Measurements from ENCODE around the gene GPRIN1.

DNA sequence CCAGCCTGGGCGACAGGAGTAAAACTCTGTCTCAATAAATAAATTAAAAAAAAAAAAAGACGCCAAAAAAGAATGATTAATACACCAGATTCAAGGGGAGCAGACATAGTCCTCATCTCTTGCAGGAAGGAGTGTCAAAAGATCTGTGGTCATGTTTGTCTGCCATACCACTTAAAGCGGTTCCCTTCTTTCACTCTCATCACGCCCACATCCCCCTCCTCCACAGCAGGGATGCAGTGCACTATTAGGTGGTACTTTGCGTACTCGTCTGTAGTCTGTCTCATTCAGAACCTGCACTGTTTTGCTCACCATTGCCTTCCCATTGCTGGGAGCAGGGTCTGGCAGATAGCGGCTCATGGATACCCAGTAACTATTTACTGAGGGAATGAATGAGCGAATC, 49.6 kb downstream of the GPRIN1 start:
- TF ChIP-seq, protein P1, sequence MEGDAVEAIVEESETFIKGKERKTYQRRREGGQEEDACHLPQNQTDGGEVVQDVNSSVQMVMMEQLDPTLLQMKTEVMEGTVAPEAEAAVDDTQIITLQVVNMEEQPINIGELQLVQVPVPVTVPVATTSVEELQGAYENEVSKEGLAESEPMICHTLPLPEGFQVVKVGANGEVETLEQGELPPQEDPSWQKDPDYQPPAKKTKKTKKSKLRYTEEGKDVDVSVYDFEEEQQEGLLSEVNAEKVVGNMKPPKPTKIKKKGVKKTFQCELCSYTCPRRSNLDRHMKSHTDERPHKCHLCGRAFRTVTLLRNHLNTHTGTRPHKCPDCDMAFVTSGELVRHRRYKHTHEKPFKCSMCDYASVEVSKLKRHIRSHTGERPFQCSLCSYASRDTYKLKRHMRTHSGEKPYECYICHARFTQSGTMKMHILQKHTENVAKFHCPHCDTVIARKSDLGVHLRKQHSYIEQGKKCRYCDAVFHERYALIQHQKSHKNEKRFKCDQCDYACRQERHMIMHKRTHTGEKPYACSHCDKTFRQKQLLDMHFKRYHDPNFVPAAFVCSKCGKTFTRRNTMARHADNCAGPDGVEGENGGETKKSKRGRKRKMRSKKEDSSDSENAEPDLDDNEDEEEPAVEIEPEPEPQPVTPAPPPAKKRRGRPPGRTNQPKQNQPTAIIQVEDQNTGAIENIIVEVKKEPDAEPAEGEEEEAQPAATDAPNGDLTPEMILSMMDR (IDR thresholded peaks at IDR 0.05): no peak
- no peak for TF ChIP-seq POLR2A (IDR thresholded peaks at IDR 0.05)
- TF ChIP-seq POLR2AphosphoS5 (IDR thresholded peaks at IDR 0.05): no peak
